Measurements from ENCODE around the gene RFPL3. TPM values are rescaled to one million over a fixed set of nuclear protein-coding genes. Genes with fewer than 3 reads are reported as not detected.
"Not testable (repeated sequence)": the region's sequence is repeated elsewhere in the genome, so short reads cannot be mapped to it uniquely, and the experiment has no call there.

Gene RFPL3
- total RNA-seq, 1 experiment from 2014 or later, result not detected

- no peak for DNase-seq (ENCODE audit: low spot score)
Observed at GRCh38 chr22:32329202-32329645, 28.4 kb upstream of the RFPL3 start.

DNA sequence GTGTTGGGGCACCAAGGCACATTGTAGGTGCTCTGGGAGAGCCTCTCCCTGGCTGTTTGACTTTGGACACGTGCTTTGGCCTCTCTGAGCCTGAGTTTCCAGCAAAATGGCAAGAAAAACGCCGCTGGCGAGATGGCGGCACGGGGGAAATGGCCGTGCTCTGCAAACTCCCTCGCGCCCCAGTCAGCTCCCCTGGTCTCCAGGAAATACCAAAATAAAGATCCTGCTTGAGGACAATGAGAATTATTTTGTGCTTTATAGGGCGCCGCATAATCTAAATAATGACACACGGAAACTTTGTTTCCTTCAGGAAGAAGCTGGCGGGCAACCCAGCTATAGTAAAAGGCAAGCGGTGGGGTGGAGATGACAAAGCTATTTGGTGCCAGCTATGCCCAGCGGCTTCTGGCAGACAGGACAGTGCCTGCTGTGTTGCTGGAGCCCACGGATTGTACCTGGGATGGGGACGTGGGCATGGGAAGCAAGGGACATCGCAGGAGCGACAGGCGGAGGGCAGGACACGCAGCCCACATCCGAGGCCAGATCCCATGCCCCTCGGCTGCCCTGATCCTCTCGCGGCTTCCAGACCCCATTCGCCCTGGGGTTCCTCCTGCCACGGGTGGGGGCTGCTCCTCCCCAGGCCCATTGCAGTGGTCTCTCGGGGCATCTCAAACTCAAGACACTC lies 26.3 kb upstream of the RFPL3 start:
- DNase-seq (ENCODE audit: low spot score), result no peak

DNA sequence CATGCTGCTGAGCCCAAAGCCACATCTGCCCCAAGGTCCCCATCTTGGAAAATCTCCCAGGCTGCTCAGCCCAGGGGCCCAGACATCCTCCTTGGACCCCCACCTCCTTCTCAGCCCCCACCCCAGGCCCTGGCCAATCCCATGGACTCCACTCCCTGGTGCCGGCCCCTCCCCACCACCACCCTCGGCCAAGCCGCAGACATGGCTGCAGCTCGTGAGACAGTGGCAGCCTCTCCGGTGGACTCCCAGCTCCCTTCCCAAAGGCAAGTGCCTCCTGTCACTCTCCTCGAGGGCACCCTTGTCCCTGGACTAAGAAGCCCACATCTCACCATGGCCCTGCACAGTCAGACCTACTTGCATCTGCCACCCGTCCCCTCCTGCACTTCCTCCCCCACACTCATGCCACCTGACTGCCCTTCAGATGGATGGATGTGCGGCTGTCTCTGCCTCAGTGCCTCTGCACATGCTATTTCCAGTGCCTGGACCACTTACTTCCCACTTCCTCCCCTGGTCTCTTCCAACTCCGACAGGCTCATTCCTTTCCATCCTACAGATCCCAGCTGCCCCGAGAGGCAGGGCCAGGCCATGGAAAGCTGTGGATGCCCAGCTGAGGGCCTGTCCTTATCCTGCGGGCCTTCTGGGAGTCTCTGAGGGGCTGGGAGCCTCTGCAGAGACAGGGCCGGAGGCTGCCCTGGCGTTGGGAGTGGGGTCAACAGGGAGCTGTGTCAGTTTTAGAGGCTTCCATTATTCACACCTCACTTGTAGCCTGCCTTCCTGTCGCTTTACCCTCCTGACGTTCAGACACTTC lies 25.5 kb upstream of the RFPL3 start:
- DNase-seq (ENCODE audit: low spot score), result no peak

- no peak for DNase-seq (ENCODE audit: low spot score)
Observed at GRCh38 chr22:32333141-32333768, 24.4 kb upstream of the RFPL3 start.

DNA sequence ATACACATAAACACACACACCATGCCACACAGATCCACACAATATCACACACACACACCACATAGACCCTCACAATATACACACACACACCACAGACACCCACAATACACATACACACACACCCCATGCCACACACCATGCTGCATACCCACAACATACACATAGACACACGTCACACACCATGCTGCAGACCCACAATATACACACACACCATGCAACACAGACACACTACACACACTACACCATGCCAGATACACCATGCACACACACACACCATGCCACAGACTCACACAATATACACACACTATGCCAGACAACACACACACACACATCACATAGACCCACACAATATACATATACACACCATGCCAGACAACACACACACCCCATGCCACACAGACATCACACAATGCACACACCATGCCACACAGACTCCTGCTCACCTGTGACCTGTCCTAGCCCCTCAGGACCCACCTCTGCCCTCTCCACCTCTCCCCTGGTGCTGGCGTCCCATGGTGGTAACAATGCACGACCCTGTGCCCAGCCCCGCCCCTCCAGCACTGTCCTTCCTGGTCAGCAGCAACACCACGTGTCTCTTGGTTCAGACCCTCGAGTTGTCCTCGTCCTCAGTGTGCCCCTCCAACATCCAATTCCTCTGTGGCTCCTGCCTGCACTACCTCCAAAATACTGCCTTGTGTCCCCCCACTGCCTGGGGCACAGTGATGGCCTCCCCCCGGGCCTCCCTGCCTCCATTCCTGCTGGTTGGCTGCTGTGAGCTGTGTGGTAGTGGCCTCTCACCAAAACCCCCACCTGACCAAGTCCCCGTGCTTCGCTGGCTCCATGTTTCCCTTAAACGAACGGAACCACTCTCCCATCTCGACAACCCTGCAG lies 23.7 kb upstream of the RFPL3 start:
- DNase-seq (ENCODE audit: low spot score), result no peak

GRCh38 chr22:32334660-32335365 lies 22.9 kb upstream of the RFPL3 start:
- DNase-seq (ENCODE audit: low spot score), result no peak

DNA sequence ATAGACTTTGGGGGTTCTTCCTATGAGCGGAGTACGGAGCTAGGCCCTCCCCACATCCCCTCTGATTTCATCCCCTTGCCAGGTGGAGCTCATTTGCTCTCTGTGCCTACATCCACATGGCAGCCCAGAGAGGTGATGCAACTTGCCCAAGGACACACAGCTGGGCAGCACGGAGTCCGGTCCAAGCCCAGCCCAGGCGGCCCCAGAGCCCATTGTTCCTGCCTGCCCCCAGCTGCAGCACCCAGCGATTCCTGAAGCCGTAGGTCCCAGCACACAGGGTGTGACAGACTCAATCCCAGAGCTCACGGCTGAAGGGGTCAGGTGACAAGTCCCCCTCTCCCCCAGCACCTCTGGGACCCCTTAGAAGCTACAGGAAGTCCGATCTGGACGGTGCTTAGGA lies 22.2 kb upstream of the RFPL3 start:
- no peak for DNase-seq (ENCODE audit: low spot score)

- DNase-seq (ENCODE audit: low spot score), result no peak
Observed at GRCh38 chr22:32336121-32336603, 21.5 kb upstream of the RFPL3 start.

- no peak for DNase-seq (ENCODE audit: low spot score)
Observed at GRCh38 chr22:32336771-32337424, 20.8 kb upstream of the RFPL3 start.

GRCh38 chr22:32337425-32337824 lies 20.2 kb upstream of the RFPL3 start:
- DNase-seq (ENCODE audit: low spot score), result not testable (repeated sequence)

DNA sequence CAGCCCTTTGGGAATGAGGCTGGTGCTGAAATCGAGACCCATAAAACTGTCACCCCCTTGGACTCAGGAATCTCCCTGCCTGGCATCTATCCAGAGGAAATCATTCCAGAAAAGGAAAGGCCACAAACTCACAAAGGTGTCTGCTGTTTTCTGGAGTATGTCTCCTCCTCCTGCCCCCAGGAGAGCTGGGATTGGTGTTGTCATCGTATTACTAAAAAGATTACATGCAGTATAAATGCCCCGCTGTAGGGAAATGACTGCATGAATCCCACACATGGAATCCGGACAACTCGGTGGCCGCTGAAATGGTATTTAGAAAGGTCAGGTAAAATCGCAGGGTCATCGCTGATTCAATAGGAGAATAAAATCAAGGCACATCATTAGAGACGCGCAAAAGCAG lies 18.9 kb upstream of the RFPL3 start:
- no peak for DNase-seq (ENCODE audit: low spot score)

DNA sequence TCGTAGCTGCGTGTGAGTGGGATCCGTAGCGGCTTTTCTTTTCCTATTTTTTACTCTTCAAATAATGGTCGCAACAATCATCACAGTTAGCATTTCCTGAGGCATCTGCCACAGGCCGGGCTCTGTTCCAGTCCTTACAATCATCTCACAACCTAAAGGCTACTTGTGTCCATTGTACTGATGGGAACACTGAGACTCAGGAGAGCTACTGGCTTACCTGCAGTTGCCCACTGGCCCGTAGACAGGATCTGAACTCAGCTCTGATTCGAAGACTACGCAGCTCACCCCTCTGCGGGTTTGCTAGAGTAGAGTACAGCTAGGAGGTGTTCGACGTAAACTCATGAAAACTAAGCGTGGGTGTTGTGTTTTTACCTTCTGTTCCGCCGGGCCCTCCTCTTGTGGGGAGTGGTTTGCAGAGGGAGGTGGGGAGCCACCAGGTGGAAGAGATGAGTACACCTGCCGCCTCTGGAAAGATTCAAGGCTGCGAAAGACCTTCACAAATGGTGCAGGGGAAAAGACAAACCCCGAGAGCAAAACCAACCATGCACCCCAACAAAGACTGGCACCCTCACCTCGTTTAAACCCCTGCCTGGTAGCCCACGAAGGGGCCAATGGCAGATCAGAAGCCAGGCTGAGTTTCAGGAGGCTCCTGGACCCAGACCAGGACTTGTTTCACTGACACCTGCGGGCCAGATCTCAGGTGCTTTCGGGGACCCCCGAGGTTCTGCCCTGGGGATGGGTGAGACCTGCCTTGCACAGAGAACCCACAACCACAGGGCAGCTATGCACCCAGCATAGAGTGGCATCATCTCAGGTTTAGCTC lies 18.3 kb upstream of the RFPL3 start:
- no peak for DNase-seq (ENCODE audit: low spot score)

- DNase-seq (ENCODE audit: low spot score), result no peak
Observed at GRCh38 chr22:32340411-32340810, 17.3 kb upstream of the RFPL3 start.

DNA sequence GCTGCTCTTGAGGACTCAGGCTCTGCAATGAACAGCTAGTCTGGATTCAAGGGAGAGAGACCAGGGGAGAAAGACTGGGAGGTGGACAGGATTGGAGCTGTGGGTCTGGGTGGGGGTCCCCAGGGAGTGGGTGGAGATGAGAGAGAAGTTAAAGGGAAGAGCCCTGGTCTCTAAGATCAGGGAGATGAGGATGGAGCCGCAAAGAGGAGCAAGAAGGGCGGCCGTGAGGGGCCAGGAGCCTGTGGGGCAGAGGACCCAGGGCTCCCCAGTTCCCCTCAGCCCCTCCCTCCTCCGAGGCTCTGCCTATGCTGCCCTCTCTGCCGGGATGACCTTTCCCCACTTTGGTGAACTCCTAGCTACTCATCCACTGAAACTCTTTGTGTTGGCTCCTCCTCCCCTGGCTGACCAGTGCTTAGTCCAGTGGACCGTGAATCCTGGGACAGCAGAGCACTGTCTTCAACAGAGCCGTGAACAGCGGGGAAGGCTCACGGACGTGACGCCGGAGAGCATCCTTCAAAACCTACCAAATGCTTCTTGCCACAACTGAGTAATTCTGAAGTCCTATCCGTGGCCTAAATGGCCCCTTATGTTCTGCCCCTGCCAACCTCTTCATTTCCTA lies 16.4 kb upstream of the RFPL3 start:
- no peak for DNase-seq (ENCODE audit: low spot score)

GRCh38 chr22:32342977-32343376 lies 14.7 kb upstream of the RFPL3 start:
- no peak for DNase-seq (ENCODE audit: low spot score)

GRCh38 chr22:32343941-32344340 lies 13.7 kb upstream of the RFPL3 start:
- DNase-seq (ENCODE audit: low spot score), result no peak

GRCh38 chr22:32348031-32348611 lies 9.5 kb upstream of the RFPL3 start:
- DNase-seq (ENCODE audit: low spot score), result no peak

- not testable (repeated sequence) for DNase-seq (ENCODE audit: low spot score)
Observed at GRCh38 chr22:32351875-32352274, 5.8 kb upstream of the RFPL3 start.
